AG10803 (cell line): ENCODE measurements around the gene SIL1.
"Not testable (repeated sequence)": the region's sequence is repeated elsewhere in the genome, so short reads cannot be mapped to it uniquely, and the experiment has no call there.

ENCODE experiments used
- DNase-seq: peaks from one replicate; pipeline ENCODE4 v3.0.0; 2010; ENCODE audit warnings: low read depth
- H3K4me3 ChIP-seq: 2 replicates; pipeline ENCODE4 v1.5.1; 2011; ENCODE audit warnings: mild to moderate bottlenecking, low read length, control low read depth
- TF ChIP-seq, protein P1 (sequence below): conservative IDR thresholded peaks from 2 replicates; pipeline ENCODE4 v1.5.1; 2011; ENCODE audit warnings: mild to moderate bottlenecking, low read length, control low read depth, inconsistent platforms

The SIL1 gene

DNA sequence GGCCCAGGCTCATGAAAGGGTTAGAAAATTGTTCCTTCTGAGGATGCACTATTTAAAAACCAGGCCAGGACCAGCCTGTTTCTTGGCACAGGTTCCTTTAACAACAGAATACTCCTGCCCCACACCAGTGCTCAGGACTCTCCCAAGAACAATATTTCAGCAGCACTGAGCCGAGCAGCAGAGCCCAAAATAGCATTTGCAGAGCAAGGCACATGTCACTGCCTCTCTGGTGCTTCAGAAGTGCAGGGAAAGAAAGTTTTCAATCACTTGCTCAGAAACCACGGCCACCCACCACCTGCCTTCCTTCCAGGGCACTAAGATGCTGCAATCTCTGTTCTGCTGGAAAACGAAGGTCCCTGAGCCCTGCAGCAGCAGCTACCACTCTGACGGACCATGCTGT lies 77.6 kb downstream of the SIL1 start:
- no peak overlapping the region for H3K4me3 ChIP-seq
- TF ChIP-seq, protein P1, sequence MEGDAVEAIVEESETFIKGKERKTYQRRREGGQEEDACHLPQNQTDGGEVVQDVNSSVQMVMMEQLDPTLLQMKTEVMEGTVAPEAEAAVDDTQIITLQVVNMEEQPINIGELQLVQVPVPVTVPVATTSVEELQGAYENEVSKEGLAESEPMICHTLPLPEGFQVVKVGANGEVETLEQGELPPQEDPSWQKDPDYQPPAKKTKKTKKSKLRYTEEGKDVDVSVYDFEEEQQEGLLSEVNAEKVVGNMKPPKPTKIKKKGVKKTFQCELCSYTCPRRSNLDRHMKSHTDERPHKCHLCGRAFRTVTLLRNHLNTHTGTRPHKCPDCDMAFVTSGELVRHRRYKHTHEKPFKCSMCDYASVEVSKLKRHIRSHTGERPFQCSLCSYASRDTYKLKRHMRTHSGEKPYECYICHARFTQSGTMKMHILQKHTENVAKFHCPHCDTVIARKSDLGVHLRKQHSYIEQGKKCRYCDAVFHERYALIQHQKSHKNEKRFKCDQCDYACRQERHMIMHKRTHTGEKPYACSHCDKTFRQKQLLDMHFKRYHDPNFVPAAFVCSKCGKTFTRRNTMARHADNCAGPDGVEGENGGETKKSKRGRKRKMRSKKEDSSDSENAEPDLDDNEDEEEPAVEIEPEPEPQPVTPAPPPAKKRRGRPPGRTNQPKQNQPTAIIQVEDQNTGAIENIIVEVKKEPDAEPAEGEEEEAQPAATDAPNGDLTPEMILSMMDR, result no peak

GRCh38 chr5:139118804-139119203 lies 79.4 kb downstream of the SIL1 start:
- DNase-seq, result no peak
- TF ChIP-seq, protein P1, result no peak
- H3K4me3 ChIP-seq, result no peak overlapping the region

More for the DNA sequence above, 77.6 kb downstream of the SIL1 start:
- DNase-seq, result no peak

DNA sequence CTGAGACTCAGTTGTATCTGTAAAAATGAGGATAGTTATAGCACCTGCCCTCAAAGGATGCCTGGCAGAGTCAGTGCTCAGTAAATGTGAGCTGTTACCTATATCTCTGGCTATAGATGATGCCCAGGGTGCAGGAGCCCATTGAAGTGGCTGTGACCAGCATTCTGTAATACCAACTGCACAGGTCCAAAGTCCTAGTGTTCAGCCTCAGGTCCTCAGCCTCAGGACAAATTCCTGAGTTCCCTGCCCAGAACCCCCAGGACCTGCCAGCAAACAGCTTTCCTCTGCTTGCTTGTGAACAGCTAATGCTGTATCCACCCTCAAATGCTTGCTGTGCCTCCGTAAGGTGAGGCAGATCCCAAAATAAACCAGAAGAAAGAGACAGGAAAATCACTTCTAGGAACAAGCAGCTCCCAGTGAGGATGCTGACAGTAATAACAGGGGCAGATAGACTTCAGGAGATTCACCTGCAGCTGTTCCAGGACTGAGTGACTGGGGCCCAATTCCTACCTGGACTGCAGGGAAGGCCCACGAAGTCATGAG lies 80.8 kb downstream of the SIL1 start:
- H3K4me3 ChIP-seq, result no peak overlapping the region
- TF ChIP-seq, protein P1, result no peak
- no peak for DNase-seq

DNA sequence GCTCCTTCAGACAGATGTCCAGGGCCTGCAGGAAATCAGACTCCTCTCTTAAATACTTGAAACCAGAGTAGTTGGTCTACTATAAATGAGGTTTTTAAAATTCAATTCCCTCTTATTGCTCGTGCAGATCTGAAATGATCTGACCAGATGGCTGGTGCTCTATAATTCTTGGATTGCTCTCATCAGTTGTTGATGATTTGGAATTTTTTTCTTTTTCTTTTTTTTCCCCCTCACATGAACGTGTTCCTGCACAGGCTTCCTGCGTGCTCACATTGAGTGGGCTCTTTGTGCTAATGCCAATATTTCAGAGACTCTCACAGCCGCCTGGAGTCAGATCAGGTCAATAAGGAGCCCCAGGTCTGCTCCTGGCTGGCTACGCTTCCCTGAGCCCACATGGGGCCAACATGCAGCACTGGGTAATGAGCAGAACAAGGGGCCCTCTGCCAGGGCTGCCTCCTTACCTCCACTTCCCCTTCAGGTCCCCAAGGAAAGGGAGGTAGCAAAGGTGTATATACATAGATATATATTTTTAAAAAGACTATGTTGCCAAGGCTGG lies 82.0 kb downstream of the SIL1 start:
- no peak for DNase-seq
- H3K4me3 ChIP-seq, result no peak overlapping the region
- TF ChIP-seq, protein P1, result no peak

GRCh38 chr5:139113892-139114291 lies 84.3 kb downstream of the SIL1 start:
- TF ChIP-seq, protein P1, result no peak
- H3K4me3 ChIP-seq, result no peak overlapping the region
- no peak for DNase-seq

DNA sequence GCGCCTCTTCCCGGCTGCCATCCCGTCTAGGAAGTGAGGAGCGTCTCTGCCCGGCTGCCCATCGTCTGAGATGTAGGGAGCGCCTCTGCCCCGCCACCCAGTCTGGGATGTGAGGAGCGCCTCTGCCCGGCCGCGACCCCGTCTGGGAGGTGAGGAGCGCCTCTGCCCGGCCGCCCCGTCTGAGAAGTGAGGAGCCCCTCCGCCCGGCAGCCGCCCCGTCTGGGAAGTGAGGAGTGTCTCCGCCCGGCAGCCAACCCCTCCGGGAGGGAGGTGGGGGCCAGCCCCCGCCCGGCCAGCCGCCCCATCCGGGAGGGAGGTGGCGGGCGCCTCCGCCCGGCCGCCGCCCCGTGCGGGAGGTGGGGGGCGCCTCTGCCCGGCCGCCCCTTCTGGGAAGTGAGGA lies 85.8 kb downstream of the SIL1 start:
- not testable (repeated sequence) for DNase-seq, H3K4me3 ChIP-seq

DNA sequence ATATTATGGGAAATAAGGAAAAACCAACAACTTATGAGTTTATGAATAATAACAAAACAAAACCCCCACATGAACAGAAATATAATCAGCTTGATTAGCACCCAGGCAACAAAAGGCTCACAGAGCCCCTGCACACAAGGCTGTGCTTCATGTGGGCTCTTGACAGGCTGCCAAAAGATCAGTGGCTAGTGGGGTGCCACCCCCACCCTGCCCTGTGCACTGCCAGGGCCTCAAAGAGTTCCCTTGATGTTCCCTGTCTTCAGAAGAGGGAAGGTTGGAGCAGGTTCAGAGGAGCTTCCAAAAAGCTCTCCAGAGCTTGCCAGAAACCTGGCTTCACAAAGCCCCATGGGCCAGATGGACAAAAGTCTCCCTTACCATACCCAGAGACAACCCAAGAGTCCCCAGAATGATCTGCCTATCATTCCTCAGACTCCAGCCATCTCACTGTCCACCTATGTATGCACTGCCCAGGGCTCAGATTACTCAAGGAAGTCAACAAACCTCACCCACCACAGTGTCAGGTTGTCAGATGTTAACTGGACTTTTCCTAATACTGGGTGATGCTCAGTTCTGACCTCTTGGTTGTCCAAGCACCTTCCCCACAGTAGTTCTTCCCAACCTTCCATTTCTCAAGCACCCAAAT lies 87.5 kb downstream of the SIL1 start:
- TF ChIP-seq, protein P1, result no peak
- no peak for DNase-seq
- no peak overlapping the region for H3K4me3 ChIP-seq
